ENCODE measurements around the gene PILRA. TPM values are rescaled to one million over a fixed set of nuclear protein-coding genes. Genes with fewer than 3 reads are reported as not detected.
A peak's percentile ranks its signal among the peaks of the same experiment; 100 is the strongest.

Gene PILRA
- total and polyA plus RNA-seq, 10 of the 15 experiments (the other 5 are each of a cell fraction or from before 2014, with no cell fraction given): 6.6 to 43.3 (median 11.5) TPM

- no peak for TF ChIP-seq YBX1 (IDR thresholded peaks at IDR 0.05)
- peak; percentile 70; the same call in 1 of the 2 replicates for TF ChIP-seq BMI1 (IDR thresholded peaks at IDR 0.05; ENCODE audit: borderline replicate concordance)
- TF ChIP-seq TCF3 (IDR thresholded peaks at IDR 0.05; ENCODE audit: borderline replicate concordance, insufficient read depth, low read depth, low read length): peak; percentile 96
- TF ChIP-seq ZNF207 (IDR thresholded peaks at IDR 0.05; ENCODE audit: borderline replicate concordance): peak; percentile 96; the same call in 1 of the 2 replicates
- TF ChIP-seq ZBTB4 (CRISPR knock-in tag; IDR thresholded peaks at IDR 0.05): 0 out of 2 replicates have a peak, but pooled peaks have one; percentile 41
- no peak for TF ChIP-seq FOXK2 (IDR thresholded peaks at IDR 0.05)
- no peak for TF ChIP-seq RAD51 (IDR thresholded peaks at IDR 0.05)
- no peak for TF ChIP-seq CBX5 (IDR thresholded peaks at IDR 0.05; ENCODE audit: low read depth)
- peak; percentile 9; the same call in 1 of the 2 replicates for TF ChIP-seq SREBF1 (IDR thresholded peaks at IDR 0.05; ENCODE audit: low read length)
- TF ChIP-seq YY1 (IDR thresholded peaks at IDR 0.05; ENCODE audit: low read depth, low read length): peak; percentile 96
- no peak for TF ChIP-seq CHD2 (IDR thresholded peaks at IDR 0.05; ENCODE audit: borderline replicate concordance, low read depth, low read length)
- TF ChIP-seq REST (IDR thresholded peaks at IDR 0.05; ENCODE audit: low read depth, low read length): 0 out of 2 replicates have a peak, but pooled peaks have one; percentile 6
- TF ChIP-seq, protein P1, sequence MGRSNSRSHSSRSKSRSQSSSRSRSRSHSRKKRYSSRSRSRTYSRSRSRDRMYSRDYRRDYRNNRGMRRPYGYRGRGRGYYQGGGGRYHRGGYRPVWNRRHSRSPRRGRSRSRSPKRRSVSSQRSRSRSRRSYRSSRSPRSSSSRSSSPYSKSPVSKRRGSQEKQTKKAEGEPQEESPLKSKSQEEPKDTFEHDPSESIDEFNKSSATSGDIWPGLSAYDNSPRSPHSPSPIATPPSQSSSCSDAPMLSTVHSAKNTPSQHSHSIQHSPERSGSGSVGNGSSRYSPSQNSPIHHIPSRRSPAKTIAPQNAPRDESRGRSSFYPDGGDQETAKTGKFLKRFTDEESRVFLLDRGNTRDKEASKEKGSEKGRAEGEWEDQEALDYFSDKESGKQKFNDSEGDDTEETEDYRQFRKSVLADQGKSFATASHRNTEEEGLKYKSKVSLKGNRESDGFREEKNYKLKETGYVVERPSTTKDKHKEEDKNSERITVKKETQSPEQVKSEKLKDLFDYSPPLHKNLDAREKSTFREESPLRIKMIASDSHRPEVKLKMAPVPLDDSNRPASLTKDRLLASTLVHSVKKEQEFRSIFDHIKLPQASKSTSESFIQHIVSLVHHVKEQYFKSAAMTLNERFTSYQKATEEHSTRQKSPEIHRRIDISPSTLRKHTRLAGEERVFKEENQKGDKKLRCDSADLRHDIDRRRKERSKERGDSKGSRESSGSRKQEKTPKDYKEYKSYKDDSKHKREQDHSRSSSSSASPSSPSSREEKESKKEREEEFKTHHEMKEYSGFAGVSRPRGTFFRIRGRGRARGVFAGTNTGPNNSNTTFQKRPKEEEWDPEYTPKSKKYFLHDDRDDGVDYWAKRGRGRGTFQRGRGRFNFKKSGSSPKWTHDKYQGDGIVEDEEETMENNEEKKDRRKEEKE (IDR thresholded peaks at IDR 0.05): no peak
- TF ChIP-seq, protein P2, sequence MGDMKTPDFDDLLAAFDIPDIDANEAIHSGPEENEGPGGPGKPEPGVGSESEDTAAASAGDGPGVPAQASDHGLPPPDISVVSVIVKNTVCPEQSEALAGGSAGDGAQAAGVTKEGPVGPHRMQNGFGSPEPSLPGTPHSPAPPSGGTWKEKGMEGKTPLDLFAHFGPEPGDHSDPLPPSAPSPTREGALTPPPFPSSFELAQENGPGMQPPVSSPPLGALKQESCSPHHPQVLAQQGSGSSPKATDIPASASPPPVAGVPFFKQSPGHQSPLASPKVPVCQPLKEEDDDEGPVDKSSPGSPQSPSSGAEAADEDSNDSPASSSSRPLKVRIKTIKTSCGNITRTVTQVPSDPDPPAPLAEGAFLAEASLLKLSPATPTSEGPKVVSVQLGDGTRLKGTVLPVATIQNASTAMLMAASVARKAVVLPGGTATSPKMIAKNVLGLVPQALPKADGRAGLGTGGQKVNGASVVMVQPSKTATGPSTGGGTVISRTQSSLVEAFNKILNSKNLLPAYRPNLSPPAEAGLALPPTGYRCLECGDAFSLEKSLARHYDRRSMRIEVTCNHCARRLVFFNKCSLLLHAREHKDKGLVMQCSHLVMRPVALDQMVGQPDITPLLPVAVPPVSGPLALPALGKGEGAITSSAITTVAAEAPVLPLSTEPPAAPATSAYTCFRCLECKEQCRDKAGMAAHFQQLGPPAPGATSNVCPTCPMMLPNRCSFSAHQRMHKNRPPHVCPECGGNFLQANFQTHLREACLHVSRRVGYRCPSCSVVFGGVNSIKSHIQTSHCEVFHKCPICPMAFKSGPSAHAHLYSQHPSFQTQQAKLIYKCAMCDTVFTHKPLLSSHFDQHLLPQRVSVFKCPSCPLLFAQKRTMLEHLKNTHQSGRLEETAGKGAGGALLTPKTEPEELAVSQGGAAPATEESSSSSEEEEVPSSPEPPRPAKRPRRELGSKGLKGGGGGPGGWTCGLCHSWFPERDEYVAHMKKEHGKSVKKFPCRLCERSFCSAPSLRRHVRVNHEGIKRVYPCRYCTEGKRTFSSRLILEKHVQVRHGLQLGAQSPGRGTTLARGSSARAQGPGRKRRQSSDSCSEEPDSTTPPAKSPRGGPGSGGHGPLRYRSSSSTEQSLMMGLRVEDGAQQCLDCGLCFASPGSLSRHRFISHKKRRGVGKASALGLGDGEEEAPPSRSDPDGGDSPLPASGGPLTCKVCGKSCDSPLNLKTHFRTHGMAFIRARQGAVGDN (IDR thresholded peaks at IDR 0.05): peak; percentile 99
- TF ChIP-seq RCOR1 (conservative IDR thresholded peaks at IDR 0.05; ENCODE audit: low read depth, low read length): peak; percentile 58; the same call in 1 of the 2 replicates
Observed at GRCh38 chr7:100428199-100428966, 55.1 kb downstream of the PILRA start, which contains the start of gene ZCWPW1 (continued).
